HepG2 (cell line): ENCODE results near the gene MIA2. TPM values are rescaled to one million over a fixed set of nuclear protein-coding genes. Genes with fewer than 3 reads are reported as not detected.
A peak's percentile ranks its signal among the peaks of the same experiment; 100 is the strongest.

ENCODE experiments used
- HOXD1 ChIP-seq: sonication (generic); formaldehyde crosslinking; IDR thresholded peaks from 2 replicates; pipeline ENCODE4 v1.5.0; 2020; ENCODE audit warnings: missing genetic modification reagents
- NR2F6 ChIP-seq, 2 experiments: IDR thresholded peaks; 2 replicates each; pipeline ENCODE4 v1.6.1; 2016; ENCODE audit warnings: antibody characterized with exemption in 1 of 2, mild to moderate bottlenecking in 1 of 2
- REXO4 ChIP-seq: sonication (generic); formaldehyde crosslinking; IDR thresholded peaks from 2 replicates; pipeline ENCODE4 v1.8.0; 2022; ENCODE audit warnings: missing genetic modification reagents, mild to moderate bottlenecking, borderline replicate concordance
- TOE1 ChIP-seq: sonication (generic); formaldehyde crosslinking; IDR thresholded peaks from 2 replicates; pipeline ENCODE4 v1.4.0; 2020; ENCODE audit warnings: mild to moderate bottlenecking, missing genetic modification reagents
- ZFX ChIP-seq: sonication (generic); formaldehyde crosslinking; IDR thresholded peaks from 2 replicates; pipeline ENCODE4 v1.4.0; 2020; ENCODE audit warnings: mild to moderate bottlenecking, low read depth, missing genetic modification reagents, moderate library complexity
- ZNF121 ChIP-seq: sonication (generic); formaldehyde crosslinking; IDR thresholded peaks from 2 replicates; pipeline ENCODE4 v1.5.0; 2020; ENCODE audit warnings: mild to moderate bottlenecking, missing genetic modification reagents
- ZNF317 ChIP-seq: sonication (generic); formaldehyde crosslinking; IDR thresholded peaks from 2 replicates; pipeline ENCODE4 v1.5.0; 2020; ENCODE audit warnings: mild to moderate bottlenecking, missing genetic modification reagents
- ZNF496 ChIP-seq: sonication (generic); formaldehyde crosslinking; IDR thresholded peaks from 2 replicates; pipeline ENCODE4 v1.8.1; 2023; ENCODE audit warnings: mild to moderate bottlenecking, moderate library complexity, missing genetic modification reagents; ENCODE audit not compliant: insufficient replicate concordance
- ZNF850 ChIP-seq: sonication (generic); formaldehyde crosslinking; conservative IDR thresholded peaks from 2 replicates; pipeline ENCODE4 v1.9.0; 2021; ENCODE audit warnings: mild to moderate bottlenecking, missing genetic modification reagents
- polyA plus RNA-seq, 8 experiments: library from polyadenylated mRNA; depleted of rRNA in 3 of 8; stranded (reverse) in 7 of 8; unstranded in 1 of 8; fragments of >200 nt; fragmentation: Illumina TruSeq in 4 of 8; extraction: Trizol in 4 of 8; gene quantifications; 2 replicates each; pipeline versions ENCODE4 v1.2.1 to v1.2.3, GENCODE V29; 2011 to 2016; ENCODE audit warnings: low read depth in 4 of 8, missing spikeins in 1 of 8, mixed read lengths in 1 of 8; ENCODE audit not compliant: insufficient read depth in 1 of 8
- total RNA-seq, 5 experiments: library from RNA; depleted of rRNA; stranded (reverse); fragments of >200 nt; fragmentation: Illumina TruSeq; extraction: Trizol; gene quantifications; 2 replicates each; pipeline ENCODE4 v1.2.3, GENCODE V29; 2016; ENCODE audit warnings: low read depth in 1 of 5
- TF ChIP-seq, protein P1 (sequence below): sonication (generic); formaldehyde crosslinking; IDR thresholded peaks from one replicate; pipeline ENCODE4 v1.5.1; 2020; ENCODE audit warnings: mild to moderate bottlenecking, missing genetic modification reagents; ENCODE audit errors: not compliant biosample characterization
- TF ChIP-seq, protein P2 (sequence below): sonication (generic); formaldehyde crosslinking; IDR thresholded peaks from 2 replicates; pipeline ENCODE4 v1.5.0; 2020; ENCODE audit warnings: missing genetic modification reagents, mild to moderate bottlenecking, borderline replicate concordance
- TF ChIP-seq, protein P3 (sequence below): sonication (generic); formaldehyde crosslinking; IDR thresholded peaks from 2 replicates; pipeline ENCODE4 v1.5.1; 2020; ENCODE audit warnings: missing genetic modification reagents, mild to moderate bottlenecking, borderline replicate concordance
- TF ChIP-seq, protein P4 (sequence below): sonication (generic); formaldehyde crosslinking; IDR thresholded peaks from 2 replicates; pipeline ENCODE4 v1.4.0; 2020; ENCODE audit warnings: missing genetic modification reagents

The MIA2 gene
- total and polyA plus RNA-seq, 2 of the 13 experiments (the other 11 are each of a cell fraction or from before 2014, with no cell fraction given) = 134 to 158 TPM

DNA sequence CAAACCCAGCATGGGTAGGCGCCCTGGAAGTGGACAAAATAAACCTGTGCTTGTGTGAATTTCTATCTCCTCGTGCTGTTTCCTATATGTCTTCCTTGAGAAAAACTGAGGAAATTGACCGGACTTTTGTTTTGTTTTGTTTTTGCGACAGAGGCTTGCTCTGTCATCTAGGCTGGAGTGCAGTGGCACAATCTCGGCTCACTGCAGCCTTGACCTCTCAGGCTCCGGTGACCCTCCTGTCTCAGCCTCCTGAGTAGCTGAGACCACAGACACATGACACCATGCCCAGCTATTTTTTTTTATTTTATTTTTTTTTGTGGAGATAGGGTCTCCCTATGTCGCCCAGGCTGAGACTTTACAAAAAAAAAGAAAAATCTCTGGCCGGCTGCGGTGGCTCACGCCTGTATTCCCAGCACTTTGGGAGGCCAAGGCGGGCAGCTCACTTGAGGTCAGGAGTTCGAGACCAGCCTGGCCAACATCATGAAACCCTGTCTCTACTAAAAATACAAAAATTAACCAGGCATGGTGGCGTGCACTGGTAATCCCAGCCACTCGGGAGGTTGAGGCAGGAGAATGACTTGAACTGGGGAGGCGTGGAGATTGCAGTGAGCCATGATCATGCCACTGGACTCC, 22.5 kb upstream of the MIA2 start (continued):
- TF ChIP-seq, protein P1, sequence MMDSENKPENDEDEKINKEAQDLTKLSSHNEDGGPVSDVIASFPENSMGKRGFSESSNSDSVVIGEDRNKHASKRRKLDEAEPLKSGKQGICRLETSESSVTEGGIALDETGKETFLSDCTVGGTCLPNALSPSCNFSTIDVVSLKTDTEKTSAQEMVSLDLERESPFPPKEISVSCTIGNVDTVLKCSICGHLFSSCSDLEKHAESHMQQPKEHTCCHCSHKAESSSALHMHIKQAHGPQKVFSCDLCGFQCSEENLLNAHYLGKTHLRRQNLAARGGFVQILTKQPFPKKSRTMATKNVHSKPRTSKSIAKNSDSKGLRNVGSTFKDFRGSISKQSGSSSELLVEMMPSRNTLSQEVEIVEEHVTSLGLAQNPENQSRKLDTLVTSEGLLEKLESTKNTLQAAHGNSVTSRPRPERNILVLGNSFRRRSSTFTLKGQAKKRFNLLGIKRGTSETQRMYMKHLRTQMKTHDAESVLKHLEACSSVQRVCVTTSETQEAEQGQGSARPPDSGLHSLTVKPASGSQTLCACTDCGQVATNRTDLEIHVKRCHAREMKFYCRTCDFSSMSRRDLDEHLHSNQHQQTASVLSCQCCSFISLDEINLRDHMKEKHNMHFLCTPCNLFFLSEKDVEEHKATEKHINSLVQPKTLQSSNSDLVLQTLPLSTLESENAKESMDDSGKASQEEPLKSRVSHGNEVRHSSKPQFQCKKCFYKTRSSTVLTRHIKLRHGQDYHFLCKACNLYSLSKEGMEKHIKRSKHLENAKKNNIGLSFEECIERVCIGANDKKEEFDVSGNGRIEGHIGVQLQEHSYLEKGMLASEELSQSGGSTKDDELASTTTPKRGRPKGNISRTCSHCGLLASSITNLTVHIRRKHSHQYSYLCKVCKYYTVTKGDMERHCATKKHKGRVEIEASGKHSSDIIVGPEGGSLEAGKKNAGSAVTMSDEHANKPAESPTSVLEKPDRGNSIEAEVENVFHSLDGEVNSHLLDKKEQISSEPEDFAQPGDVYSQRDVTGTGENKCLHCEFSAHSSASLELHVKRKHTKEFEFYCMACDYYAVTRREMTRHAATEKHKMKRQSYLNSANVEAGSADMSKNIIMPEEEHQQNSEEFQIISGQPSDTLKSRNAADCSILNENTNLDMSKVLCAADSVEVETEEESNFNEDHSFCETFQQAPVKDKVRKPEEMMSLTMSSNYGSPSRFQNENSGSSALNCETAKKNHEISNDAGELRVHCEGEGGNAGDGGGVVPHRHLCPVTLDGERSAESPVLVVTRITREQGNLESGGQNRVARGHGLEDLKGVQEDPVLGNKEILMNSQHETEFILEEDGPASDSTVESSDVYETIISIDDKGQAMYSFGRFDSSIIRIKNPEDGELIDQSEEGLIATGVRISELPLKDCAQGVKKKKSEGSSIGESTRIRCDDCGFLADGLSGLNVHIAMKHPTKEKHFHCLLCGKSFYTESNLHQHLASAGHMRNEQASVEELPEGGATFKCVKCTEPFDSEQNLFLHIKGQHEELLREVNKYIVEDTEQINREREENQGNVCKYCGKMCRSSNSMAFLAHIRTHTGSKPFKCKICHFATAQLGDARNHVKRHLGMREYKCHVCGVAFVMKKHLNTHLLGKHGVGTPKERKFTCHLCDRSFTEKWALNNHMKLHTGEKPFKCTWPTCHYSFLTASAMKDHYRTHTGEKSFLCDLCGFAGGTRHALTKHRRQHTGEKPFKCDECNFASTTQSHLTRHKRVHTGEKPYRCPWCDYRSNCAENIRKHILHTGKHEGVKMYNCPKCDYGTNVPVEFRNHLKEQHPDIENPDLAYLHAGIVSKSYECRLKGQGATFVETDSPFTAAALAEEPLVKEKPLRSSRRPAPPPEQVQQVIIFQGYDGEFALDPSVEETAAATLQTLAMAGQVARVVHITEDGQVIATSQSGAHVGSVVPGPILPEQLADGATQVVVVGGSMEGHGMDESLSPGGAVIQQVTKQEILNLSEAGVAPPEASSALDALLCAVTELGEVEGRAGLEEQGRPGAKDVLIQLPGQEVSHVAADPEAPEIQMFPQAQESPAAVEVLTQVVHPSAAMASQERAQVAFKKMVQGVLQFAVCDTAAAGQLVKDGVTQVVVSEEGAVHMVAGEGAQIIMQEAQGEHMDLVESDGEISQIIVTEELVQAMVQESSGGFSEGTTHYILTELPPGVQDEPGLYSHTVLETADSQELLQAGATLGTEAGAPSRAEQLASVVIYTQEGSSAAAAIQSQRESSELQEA (CRISPR knock-in tag) = no peak
- TF ChIP-seq, protein P2, sequence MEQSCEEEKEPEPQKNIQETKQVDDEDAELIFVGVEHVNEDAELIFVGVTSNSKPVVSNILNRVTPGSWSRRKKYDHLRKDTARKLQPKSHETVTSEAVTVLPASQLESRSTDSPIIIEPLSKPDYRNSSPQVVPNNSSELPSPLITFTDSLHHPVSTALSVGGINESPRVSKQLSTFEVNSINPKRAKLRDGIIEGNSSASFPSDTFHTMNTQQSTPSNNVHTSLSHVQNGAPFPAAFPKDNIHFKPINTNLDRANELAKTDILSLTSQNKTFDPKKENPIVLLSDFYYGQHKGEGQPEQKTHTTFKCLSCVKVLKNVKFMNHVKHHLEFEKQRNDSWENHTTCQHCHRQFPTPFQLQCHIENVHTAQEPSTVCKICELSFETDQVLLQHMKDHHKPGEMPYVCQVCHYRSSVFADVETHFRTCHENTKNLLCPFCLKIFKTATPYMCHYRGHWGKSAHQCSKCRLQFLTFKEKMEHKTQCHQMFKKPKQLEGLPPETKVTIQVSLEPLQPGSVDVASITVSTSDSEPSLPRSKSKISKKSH (CRISPR knock-in tag) = no peak
- TF ChIP-seq ZNF121 (CRISPR knock-in tag) = no peak
- TF ChIP-seq, protein P3, sequence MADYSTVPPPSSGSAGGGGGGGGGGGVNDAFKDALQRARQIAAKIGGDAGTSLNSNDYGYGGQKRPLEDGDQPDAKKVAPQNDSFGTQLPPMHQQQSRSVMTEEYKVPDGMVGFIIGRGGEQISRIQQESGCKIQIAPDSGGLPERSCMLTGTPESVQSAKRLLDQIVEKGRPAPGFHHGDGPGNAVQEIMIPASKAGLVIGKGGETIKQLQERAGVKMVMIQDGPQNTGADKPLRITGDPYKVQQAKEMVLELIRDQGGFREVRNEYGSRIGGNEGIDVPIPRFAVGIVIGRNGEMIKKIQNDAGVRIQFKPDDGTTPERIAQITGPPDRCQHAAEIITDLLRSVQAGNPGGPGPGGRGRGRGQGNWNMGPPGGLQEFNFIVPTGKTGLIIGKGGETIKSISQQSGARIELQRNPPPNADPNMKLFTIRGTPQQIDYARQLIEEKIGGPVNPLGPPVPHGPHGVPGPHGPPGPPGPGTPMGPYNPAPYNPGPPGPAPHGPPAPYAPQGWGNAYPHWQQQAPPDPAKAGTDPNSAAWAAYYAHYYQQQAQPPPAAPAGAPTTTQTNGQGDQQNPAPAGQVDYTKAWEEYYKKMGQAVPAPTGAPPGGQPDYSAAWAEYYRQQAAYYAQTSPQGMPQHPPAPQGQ = no peak
- TF ChIP-seq ZNF317 (CRISPR knock-in tag) = no peak
- no peak for TF ChIP-seq REXO4 (CRISPR knock-in tag)
- no peak for TF ChIP-seq ZNF850
- TF ChIP-seq, protein P4, sequence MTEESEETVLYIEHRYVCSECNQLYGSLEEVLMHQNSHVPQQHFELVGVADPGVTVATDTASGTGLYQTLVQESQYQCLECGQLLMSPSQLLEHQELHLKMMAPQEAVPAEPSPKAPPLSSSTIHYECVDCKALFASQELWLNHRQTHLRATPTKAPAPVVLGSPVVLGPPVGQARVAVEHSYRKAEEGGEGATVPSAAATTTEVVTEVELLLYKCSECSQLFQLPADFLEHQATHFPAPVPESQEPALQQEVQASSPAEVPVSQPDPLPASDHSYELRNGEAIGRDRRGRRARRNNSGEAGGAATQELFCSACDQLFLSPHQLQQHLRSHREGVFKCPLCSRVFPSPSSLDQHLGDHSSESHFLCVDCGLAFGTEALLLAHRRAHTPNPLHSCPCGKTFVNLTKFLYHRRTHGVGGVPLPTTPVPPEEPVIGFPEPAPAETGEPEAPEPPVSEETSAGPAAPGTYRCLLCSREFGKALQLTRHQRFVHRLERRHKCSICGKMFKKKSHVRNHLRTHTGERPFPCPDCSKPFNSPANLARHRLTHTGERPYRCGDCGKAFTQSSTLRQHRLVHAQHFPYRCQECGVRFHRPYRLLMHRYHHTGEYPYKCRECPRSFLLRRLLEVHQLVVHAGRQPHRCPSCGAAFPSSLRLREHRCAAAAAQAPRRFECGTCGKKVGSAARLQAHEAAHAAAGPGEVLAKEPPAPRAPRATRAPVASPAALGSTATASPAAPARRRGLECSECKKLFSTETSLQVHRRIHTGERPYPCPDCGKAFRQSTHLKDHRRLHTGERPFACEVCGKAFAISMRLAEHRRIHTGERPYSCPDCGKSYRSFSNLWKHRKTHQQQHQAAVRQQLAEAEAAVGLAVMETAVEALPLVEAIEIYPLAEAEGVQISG (CRISPR knock-in tag) = 0 out of 2 replicates have a peak, but pooled peaks have one; percentile 13
- no peak for TF ChIP-seq ZNF496 (CRISPR knock-in tag)
- TF ChIP-seq TOE1 = no peak
- peak; percentile 84 for TF ChIP-seq NR2F6 (IDR thresholded peaks at IDR 0.05)
- TF ChIP-seq NR2F6 (CRISPR knock-in tag; IDR thresholded peaks at IDR 0.05) = peak; percentile 90
- TF ChIP-seq HOXD1 = no peak
- no peak for TF ChIP-seq ZFX (CRISPR knock-in tag)
